GM18951 (cell line): Measurements from ENCODE around the gene RNASE2.
"Not testable (repeated sequence)": the region's sequence is repeated elsewhere in the genome, so short reads cannot be mapped to it uniquely, and the experiment has no call there.

Experiments
- POLR2A ChIP-seq: IDR thresholded peaks from 4 replicates; pipeline ENCODE4 v1.6.1; 2011; ENCODE audit warnings: mild to moderate bottlenecking; ENCODE audit not compliant: insufficient read length, insufficient read depth; ENCODE audit errors: extremely low read depth
- in situ Hi-C: fragments of 300-500 bp; cut with MboI; formaldehyde crosslinking; loops from one replicate; pipeline ENCODE4 v1.12.0; 2022; ENCODE audit warnings: low sequenced_read_pairs, mixed read lengths, inconsistent platforms; ENCODE audit not compliant: unreplicated experiment

Gene RNASE2

DNA sequence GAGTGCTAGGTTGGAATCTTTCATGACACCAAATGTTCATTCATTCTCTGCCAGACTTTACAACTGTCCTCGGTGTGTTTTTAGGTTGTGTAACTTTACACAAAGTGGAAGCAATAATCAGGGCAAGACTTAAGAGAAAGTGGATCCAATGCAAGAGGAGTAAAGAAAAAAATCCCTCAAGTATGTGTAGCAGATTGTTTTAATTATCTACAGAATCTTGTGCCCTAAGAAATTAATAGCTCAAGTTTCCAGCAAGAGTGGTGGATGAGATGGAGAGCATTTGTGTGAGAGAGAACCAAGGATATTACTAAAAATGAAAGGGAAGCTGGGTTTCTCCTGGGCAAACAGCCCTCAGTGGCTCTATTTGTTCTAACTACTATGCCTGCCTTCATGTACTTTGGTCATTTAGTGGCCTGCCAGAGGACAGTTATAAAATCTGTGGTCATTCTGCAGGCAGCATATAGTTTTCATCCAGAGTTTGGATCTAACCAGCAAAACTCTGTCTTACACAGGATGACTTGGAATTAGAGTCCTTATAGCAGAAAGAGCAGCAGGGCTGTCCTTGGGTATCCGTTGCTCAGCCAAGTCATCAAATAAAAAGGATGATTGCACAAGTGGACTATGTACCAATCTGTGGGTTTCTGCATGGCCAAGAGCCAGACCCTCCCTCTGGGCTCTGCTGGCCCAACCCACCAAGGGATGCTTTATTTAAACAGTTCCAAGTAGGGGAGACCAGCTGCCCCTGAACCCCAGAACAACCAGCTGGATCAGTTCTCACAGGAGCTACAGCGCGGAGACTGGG lies at the start of gene RNASE2:
Gene RNASE2 (plus strand): TSS at position 752 of the 802 bp plus-strand sequence. CDS start 285 bp downstream, outside the sequence.
- in situ Hi-C loops: not testable (repeated sequence)

- no peak for TF ChIP-seq POLR2A
- in situ Hi-C loops: no loop called here
These were observed 49.6 kb upstream of the RNASE2 start for GRCh38 chr14:20905676-20906075.

GRCh38 chr14:20907214-20907613 lies 48.1 kb upstream of the RNASE2 start:
- TF ChIP-seq POLR2A: no peak
- in situ Hi-C loops: no loop called here

DNA sequence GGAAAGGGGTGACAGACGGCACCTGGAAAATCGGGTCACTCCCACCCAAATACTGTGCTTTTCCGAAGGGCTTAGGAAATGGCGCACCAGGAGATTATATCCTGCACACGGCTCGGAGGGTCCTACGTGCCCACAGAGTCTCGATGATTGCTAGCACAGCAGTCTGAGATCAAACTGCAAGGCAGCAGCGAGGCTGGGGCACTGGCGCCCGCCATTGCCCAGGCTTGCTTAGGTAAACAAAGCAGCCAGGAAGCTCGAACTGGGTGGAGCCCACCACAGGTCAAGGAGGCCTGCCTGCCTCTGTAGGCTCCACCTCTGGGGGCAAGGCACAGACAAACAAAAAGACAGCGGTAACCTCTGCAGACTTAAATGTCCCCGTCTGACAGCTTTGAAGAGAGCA lies 44.5 kb upstream of the RNASE2 start:
- in situ Hi-C loops: not testable (repeated sequence)

GRCh38 chr14:20919038-20919756 lies 36.1 kb upstream of the RNASE2 start:
- in situ Hi-C loops: not testable (repeated sequence)

DNA sequence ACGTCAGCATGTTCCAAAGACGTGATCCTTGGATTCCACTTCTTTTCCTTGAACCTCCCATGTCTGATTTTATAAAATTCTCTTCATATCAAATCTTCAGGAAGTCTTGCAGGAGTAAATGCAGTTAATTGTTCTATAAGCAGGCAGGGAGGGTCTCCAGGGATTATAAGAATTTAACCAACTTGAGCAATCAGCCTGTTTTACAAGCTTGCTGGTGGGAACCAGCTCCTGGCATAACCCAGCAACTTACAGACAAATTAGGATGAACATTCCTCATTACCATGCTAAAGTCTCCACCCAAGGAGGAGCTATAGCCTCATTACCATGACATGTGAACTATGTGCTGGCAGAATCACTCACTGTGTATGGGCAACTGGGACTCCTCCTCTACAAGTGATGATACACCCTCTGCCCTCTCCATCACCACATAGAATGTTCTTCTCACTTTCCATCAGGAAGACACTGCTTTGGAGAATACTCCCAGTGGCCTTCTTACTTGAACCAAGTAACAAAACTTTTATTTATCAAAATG lies 31.5 kb upstream of the RNASE2 start:
- in situ Hi-C loops: not testable (repeated sequence)

- no peak for TF ChIP-seq POLR2A
These were observed 21.0 kb upstream of the RNASE2 start for GRCh38 chr14:20934148-20934762.

DNA sequence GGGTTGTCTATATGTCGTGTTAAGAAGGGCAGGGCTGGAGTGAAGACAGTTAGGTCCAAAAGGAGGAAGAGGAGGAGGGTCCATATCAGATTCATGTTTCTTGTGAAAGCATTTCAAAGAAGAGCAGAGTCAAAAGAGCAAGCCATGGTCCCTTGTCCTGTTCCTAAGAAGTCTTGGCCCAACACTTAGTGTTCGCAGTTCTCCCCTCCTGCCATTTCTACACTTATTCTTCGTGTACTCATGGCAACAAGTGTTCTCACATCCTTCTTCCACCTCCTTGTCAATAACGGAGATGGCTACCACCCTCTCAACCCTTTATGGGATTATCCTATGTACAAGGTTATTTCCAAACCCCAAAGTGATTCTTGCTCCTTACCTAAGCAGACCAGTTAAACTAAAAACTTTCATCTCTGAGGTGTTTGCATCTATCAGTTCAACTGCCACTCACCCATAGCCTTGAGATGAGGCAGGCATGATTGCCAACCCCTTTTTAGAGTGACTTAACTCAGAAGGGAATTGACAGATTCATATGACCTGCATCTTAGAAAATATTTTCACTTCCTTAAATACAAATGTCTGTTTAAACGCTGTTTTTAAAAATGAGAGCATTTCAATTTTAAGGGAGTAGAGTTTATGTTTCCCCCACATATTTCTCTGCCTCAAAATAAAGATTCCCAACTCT lies 19.8 kb upstream of the RNASE2 start:
- no peak for TF ChIP-seq POLR2A
- in situ Hi-C loops: no loop called here

More at GRCh38 chr14:20934148-20934762, 21.0 kb upstream of the RNASE2 start:
- in situ Hi-C loops: no loop called here

- in situ Hi-C loops: not testable (repeated sequence)
These were observed 10.1 kb upstream of the RNASE2 start for GRCh38 chr14:20945146-20945545.

DNA sequence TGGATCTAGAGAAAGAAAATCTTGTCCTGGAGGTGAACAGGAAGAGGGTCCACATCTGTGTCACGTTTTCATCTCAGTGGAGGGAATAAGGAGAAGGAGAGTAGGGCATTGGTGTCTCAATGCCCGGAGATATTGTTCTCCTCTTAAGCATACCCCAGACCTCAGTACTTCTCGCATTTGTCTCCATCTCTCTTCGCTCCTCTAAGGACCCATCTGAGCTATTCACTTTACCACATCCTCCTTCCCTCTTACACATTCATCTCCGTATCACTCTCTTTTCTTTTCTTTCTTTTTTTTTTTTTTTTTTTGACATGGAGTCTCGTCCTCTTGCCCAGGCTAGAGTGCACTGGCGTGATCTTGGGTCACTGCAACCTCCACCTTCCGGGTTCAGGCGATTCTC lies 8.6 kb upstream of the RNASE2 start:
- in situ Hi-C loops: not testable (repeated sequence)

GRCh38 chr14:20955538-20955873 lies 219 bp downstream of the RNASE2 start:
- in situ Hi-C loops: not testable (repeated sequence)

DNA sequence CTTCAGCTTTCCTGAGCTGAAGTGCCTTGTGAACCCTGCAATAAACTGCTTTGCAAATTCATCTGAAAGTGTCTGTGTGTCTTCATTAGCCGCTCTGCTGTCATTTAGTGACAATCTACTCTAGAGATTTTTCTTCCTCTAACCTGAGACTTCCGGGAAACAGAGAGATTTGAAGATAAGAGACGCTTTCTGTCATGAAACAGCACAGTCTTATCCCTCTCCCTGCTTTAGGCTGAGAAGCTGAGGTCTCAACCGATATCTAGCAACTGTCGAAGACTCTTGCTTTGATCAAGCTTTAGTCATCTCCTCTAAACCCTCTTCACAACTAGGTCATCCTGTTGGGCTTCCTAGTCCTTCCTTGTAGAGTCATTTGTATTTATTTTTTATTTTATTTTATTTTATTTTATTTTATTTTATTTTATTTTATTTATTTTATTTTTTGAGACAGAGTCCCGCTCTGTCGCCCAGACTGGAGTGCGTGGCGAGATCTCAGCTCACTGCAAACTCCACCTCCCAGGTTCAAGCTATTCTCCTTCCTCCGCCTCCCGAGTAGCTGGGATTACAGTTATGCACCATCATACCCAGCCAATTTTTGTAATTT lies 1.2 kb downstream of the RNASE2 start:
- in situ Hi-C loops: no loop called here
- TF ChIP-seq POLR2A: no peak

- in situ Hi-C loops: not testable (repeated sequence)
These were observed 3.7 kb downstream of the RNASE2 start for GRCh38 chr14:20958946-20959345.
